Measurements from ENCODE around the gene DEFB131B.
A peak's percentile ranks its signal among the peaks of the same experiment; 100 is the strongest.
"Not testable (repeated sequence)": the region's sequence is repeated elsewhere in the genome, so short reads cannot be mapped to it uniquely, and the experiment has no call there.

Gene DEFB131B, protein sequence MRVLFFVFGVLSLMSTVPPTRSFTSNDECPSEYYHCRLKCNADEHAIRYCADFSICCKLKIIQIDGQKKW

GRCh38 chr11:71878059-71878458 is at the start of gene DEFB131B:
TSS of gene DEFB131B (plus strand) at chr11:71878453. CDS start at chr11:71878453, 0 bp downstream.
- DNase-seq: not testable (repeated sequence)

- not testable (repeated sequence) for DNase-seq
Measured at GRCh38 chr11:71829247-71829646, 49.0 kb upstream of the DEFB131B start.

- not testable (repeated sequence) for DNase-seq
Measured at GRCh38 chr11:71829686-71830085, 48.6 kb upstream of the DEFB131B start.

DNA sequence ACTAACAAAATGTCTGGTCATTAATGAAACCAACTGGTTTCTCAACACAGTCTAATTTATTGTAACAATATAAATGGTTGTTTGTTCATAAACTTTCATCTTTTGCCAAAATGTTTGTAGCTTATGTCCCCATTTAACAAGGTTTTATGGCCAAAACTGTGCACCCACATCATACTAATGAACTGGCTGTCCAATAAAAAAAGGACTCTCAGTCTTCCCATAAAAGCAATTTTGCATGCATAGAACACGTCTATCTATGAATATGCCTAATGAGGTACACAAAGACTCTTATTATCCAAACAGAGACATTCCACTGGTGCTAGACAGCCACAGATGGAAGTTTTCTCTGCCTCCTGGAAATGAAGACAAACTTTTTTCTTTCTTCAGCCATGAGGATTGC is 45.4 kb upstream of the DEFB131B start, which contains the start of gene DEFB108B:
DEFB108B (plus strand) TSS at position 390 of the 400 bp plus-strand sequence; CDS start at position 390, 0 bp downstream.
- not testable (repeated sequence) for DNase-seq

GRCh38 chr11:71842720-71843119 is 35.5 kb upstream of the DEFB131B start:
- not testable (repeated sequence) for DNase-seq

DNA sequence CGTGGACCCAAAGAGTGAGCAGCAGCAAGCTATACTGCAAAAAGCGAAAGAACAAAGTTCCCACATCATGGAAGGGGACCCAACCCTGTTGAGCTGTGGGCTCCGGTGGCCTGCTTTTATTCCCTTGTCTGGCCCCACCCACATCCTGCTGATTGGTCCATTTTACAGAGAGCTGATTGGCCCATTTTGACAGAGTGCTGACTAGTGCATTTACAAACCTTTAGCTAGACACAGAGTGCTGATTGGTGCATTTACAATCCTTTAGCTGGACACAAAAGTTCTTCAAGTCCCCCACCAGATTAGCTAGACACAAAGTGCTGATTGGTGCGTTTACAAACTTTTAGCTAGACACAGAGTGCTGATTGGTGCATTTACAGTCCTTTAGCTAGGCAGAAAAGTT is 34.9 kb upstream of the DEFB131B start:
- not testable (repeated sequence) for DNase-seq

DNA sequence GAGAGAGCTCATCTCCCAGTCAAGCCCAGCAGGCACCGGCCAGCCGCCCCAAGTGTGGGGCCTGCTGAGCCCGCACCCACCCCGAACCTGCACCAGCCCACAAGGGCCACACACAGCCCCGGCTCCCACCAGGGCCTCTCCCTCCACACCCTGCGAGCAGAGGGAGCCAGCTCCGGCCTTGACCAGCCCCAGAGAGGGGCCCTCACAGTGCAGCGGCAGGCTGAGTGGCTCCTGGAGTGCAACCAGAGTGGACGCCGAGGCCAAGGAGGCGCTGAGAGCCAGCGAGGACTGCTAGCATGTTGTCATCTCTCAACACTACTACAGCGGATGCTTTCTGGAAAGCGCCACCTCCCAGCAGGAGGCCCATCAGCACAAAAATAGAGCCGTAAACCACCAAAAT is 34.4 kb upstream of the DEFB131B start:
- no peak for DNase-seq

GRCh38 chr11:71853895-71854294 is 24.4 kb upstream of the DEFB131B start:
- not testable (repeated sequence) for DNase-seq

DNA sequence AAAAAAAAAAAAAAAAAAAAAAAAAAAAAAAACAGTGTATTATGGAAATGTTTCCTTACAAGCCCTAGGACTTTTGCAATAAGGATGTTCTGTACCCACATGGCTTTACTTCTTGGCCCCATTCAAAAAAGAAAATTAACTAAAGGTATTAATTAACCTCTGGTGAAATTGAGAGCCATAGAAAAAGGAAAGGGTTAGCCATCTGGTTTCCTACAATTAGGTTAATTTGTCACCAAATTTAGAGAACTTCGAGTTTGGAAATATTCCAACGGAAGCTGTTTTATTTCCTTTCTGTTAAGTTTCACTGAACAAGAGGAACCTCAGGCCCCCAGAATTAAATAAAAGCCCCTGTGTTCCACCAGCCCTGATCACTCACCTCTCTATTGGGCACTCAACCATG is 22.4 kb upstream of the DEFB131B start:
- not testable (repeated sequence) for DNase-seq

GRCh38 chr11:71860835-71861234 is 17.4 kb upstream of the DEFB131B start:
- DNase-seq: not testable (repeated sequence)

DNA sequence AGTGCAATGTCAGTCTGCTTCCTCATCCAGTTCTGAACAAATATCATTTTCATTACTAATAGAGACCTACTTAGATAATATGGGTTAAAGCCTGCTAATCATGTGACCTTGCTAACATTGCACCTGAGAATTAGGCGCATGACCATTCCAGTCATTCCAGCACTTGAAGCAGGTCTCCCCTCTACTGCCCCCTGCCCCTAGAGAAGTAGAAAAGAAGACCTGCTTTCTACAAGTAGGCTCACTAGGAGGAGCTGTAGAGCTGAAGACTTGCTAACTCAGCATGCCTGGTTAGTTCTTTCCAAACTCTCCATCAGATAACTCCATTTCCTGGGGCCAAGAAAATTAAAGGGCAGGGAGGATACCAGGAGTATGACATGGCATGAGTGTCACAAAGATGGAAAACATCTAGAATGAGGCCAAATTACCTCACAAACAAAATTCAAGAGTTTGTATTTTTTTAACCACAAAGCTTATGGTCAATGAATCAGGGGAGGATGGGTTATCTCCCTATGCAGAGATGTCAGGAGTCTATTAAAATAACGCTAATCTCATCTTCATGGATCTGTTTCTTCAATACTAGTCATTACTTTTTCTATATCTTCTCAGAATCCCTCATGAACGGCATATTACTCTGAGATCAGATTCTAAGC is 14.2 kb upstream of the DEFB131B start:
- peak; percentile 52 for DNase-seq

DNA sequence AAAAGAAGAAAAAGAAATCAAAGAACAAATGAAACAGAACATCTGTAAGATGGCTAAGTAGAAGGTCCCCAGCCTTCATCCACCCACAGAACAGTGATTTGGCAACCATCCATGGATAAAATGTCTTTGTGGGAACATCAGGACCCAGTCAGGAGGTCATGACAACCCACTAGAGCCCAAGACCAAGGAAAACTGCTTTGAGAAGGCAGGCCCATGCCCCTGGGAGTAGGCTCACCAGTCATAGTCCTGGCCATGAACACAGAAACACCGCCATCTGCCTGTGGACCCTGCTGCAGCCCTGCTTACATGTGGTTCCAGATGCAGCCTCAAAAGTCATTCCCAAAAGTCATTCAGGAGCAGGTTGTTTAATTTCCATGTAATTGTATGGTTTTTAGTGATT is 11.0 kb upstream of the DEFB131B start:
- not testable (repeated sequence) for DNase-seq

DNA sequence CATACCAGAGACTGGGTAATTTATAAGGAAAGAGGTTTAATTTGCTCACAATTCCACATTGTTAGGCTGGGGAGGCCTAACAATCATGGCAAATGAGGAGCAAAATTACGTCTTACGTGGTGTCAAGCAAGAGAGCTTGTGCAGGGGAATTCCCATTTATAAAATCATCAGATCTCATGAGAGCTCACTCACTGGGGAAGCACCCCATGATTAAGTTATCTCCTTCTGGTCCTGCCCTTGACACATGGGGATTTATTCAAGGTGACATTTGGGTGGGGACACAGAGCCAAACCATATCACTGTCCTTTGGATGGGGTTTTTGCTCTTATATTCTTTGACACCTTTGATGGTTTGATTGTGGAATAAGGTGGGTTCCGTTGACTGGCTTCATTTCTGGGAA is 8.3 kb upstream of the DEFB131B start:
- DNase-seq: not testable (repeated sequence)

GRCh38 chr11:71870661-71871060 is 7.6 kb upstream of the DEFB131B start:
- DNase-seq: not testable (repeated sequence)

- not testable (repeated sequence) for DNase-seq
Measured at GRCh38 chr11:71876262-71876661, 2.0 kb upstream of the DEFB131B start.

DNA sequence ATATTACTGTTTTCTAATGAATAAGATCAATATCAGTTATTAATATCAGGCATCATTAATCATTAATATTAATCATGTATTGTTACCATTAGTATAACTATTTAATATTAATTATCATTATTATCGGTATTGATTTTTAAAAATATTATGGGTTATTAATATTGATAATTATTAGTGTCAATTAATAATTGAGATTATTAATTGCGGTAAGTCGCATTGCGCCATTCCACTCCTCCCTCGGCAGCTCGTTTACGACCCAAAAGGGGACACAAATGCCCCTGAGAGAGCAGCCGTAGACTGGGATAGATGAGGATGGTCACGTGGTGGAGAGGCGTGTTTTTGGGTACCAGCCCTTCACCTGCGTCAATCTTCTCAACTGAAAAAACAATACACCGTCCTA is 7.6 kb downstream of the DEFB131B start:
- DNase-seq: not testable (repeated sequence)

GRCh38 chr11:71888335-71889010 is 10.2 kb downstream of the DEFB131B start:
- not testable (repeated sequence) for DNase-seq

DNA sequence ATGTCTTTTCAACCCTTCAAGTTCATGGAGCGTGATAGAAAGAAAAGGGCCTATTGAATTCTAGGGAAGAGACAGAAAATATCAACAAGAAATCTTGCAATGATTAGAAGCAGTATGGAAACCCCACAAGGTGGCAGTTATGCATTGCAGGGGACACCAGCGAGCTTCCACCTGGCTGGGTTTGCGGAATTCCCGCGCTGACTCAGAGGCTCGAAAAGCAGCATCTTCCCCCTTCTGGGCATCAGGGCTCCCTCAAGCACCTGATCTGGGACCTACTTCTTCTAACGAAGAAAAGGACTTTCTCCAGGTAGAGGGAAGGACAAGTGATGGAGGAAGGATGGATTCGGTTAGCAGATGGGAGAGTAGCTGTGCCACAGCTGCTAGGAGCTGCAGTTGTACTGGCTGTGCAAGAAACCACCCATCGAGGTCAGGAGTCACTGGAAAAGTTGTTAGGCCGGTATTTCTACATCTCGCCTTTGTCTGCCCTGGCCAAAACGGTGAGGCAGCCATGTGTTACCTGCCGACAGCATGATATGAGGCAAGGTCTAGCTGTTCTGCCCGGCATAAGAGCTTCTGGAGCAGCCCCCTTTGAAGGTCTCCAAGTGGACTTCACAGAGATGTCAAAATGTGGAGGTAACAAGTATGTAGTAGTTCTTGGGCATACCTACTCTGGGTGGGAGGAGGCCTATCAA is 11.1 kb downstream of the DEFB131B start:
- not testable (repeated sequence) for DNase-seq

DNA sequence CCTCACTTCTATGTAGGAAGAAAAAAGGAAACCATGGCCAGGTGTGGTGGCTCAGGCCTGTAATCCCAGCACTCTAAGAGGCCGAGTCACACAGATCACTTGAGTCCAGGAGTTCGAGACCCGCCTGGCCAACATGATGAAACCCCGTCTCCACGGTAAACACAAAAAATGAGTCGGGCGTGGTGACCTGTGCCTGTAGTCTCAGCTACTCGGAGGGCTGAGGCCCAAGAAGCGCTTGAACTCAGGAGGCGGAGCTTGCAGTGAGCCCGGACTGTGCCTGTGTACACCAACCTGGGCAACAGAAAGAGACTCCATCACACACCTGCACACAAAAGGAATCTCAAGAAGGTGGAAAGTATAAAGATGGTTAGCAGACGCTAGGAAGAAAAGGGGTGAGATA is 17.7 kb downstream of the DEFB131B start:
- no peak for DNase-seq

DNA sequence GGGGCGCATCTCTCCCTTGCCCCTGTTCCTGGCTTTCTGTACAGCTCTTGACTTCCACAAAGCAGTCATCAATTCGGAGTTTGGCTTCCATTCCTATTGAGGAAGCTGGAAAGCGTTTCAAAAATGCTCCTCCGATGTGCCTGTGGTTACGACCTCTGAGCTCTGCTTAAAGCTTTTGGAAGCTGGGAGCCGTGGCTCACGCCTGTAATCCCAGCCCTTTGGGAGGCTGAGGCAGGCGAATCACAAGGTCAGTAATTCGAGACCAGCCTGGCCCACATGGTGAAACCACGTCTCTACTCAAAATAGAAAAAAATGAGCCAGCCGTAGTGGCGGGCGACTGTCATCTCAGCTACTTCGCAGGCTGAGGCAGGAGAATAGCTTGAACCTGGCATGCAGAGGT is 22.9 kb downstream of the DEFB131B start:
- DNase-seq: not testable (repeated sequence)

GRCh38 chr11:71908218-71908617 is 30.0 kb downstream of the DEFB131B start:
- no peak for DNase-seq

GRCh38 chr11:71910775-71911174 is 32.5 kb downstream of the DEFB131B start:
- DNase-seq: not testable (repeated sequence)

DNA sequence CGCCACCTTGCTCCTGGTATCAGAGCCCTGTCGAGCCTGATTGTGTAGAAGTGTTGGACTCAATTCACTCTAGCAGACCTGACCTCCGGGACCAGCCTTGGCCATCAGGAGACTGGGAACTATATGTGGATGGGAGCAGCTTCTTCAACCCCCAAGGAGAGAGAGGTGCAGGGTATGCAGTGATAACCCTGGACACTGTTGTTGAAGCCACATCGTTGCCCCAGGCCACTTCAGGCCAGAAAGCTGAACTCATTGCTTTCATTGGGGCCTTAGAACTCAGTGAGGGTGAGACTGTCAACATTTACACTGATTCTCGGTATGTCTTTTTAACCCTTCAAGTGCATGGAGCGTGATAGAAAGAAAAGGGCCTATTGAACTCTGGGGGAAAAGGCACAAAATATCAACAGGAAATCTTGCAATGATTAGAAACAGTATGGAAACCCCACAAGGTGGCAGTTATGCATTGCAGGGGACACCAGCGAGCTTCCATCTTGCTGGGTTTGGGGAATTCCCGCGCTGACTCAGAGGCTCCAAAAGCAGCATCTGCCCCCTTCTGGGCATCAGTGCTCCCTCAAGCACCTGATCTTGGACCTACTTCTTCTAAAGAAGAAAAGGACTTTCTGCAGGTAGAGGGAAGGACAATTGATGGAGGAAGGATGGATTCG is 33.2 kb downstream of the DEFB131B start:
- not testable (repeated sequence) for DNase-seq
